GM21619 (cell line): ENCODE results near the gene UNC45A.
"Not testable (repeated sequence)": the region's sequence is repeated elsewhere in the genome, so short reads cannot be mapped to it uniquely, and the experiment has no call there.

Source experiments
- ATAC-seq: cut with Tn5 transposase; IDR thresholded peaks from one replicate; pipeline ENCODE4 v1.9.1; 2021; ENCODE audit not compliant: unreplicated experiment

The UNC45A gene

DNA sequence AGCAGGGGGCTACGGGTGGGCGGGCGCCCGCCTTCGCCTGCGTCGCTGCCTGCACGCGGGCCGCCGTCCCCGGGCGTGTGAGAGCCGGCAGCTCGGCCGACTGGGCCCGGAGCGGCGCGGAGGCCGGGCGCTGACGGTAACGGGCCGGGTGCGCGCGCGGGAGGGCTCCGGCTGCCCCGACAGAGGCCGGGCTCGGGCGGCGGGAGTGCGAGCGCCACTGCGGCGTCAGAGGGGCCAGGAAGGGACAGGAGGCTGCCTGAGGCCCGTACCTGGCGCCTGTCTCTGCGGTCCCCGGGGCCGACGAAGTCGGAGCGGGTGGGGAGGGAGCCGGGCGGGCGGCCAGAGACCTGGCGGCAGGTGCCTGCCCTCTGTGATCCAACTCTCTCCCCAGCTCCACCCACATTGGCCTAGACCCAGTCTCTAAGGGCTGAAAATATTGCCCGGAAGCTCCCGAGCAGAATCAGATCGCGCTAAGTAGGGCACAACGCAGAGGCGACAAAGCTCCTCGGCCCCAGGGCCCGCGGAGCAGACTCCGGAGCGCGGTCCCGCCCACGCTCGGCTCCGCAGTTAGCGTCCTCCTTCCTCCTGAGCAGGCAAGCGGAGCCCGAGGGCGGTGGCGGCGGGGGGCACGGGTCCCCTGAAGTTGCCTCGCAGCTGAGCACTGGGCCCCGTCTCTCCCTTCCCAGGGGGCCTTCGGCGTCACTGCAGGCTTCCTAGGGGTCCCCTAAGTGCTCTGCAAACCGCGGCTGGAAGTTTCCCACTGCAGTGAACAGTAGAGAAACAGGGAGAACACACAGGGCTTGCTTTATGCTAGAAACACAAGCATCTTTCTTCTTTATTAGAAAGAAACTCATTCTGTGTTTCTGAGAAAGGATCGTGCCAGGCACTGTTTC is 32.0 kb upstream of the UNC45A start, which contains the start of gene MAN2A2:
Gene MAN2A2, plus strand, starts transcription at position 463 of the 893 bp plus-strand sequence. CDS start 906 bp downstream, outside the sequence.
- ATAC-seq, result peak; percentile 51

DNA sequence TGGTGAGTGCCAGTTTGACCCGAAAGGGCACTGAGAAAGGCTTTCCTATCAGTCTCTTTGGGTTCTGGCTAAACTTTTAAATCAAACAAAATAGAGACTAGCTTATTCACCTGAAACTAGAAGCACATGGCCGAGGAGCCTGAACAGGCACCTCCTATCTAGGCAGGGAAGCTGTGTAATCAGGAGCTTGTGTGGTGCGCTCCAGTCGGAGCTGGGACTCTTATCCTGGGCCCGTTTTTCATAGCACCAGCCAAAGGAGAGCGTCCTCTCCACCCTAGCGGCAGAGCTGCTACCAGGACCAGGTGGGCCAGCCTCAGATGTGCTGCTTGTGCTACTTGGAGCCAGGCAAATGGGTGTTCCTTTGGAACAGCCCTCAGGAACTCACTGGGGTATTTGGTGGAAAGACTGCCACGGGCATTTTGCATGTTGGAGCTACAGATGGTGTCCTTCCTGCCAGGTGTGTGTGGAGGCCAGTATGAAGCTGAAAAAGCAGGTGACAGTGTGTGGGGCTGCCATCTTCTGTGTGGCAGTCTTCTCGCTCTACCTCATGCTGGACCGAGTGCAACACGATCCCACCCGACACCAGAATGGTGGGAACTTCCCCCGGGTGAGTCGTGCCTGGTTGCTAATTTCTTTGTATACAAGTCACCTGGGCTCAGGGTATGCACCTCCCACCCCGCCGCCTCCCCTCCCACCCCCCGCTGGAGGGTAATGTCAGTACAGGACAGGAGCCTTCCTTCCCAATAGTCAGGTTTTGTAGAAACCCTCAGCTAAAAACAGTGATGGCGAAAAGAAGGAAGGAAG is 31.1 kb upstream of the UNC45A start:
- no peak for ATAC-seq

DNA sequence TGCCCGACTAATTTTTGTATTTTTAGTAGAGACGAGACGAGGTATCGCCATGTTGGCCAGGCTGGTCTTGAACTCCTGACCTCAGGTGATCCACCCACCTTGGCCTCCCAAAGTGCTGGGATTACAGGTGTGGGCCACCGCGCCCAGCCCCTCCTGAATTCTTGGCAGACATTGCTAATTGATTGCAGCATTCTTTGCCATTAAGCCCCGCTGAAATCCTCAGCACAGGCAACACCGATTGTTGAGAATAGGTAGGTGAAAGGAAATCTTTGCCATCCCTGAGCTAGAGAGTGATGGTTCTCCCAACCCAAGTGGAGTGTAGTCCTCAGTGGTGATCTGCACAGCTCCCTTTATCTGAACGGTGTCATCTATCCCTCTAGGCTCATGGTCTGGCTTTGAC is 30.3 kb upstream of the UNC45A start:
- ATAC-seq, result no peak

DNA sequence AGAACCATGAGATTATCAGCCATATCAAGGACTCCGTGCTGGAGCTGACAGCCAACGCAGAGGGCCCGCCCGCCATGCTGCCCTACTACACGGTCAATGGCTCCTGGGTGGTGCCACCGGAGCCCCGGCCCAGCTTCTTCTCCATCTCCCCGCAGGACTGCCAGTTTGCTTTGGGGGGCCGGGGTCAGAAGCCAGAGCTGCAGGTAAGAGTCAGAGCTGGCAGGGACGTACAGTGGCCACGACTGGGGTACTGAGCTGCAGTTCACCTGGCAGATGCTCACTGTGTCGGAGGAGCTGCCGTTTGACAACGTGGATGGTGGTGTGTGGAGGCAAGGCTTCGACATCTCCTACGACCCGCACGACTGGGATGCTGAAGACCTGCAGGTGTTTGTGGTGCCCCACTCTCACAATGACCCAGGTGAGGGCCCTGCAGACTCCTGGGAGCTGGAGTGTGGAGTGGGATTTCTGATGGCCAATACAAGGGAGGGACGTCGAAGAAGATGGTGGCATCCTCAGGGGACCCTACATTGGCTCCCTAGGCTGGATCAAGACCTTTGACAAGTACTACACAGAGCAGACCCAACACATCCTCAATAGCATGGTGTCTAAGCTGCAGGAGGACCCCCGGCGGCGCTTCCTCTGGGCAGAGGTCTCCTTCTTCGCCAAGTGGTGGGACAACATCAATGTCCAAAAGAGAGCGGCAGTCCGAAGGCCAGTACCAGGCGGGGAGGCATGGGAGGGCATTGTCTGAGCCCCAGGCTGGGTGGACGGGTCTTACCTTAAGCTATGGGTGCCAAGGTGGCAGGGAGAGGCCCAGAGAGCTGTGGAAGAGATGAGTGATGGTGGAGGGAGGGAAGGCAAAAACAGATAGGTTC is 29.5 kb upstream of the UNC45A start:
- no peak for ATAC-seq

DNA sequence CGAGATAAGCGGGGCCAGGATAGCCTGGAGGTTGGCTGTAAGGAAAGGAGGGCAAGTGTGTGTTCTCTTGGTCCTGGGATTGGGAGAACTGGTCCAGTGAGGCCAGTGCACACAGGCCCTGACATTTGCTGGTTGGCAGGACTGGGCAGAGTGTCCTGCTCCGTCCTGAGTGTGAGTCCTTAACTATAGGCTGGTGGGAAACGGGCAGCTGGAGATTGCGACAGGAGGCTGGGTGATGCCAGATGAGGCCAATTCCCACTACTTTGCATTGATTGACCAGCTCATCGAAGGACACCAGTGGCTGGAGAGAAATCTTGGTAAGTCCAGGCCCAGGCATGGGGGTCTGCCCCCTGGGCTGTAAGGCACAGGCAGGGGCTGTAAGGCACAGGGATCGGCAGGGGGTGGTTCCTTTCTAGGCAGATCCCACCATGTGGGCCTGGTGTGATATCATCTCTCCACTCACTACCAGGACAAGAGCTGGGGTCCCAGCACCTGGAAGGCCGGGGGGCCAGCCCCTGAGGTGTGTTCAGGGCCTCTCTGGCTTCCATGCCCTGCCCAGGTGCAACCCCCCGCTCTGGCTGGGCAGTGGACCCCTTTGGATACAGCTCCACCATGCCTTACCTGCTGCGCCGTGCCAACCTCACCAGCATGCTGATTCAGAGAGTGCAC is 28.8 kb upstream of the UNC45A start:
- no peak for ATAC-seq

DNA sequence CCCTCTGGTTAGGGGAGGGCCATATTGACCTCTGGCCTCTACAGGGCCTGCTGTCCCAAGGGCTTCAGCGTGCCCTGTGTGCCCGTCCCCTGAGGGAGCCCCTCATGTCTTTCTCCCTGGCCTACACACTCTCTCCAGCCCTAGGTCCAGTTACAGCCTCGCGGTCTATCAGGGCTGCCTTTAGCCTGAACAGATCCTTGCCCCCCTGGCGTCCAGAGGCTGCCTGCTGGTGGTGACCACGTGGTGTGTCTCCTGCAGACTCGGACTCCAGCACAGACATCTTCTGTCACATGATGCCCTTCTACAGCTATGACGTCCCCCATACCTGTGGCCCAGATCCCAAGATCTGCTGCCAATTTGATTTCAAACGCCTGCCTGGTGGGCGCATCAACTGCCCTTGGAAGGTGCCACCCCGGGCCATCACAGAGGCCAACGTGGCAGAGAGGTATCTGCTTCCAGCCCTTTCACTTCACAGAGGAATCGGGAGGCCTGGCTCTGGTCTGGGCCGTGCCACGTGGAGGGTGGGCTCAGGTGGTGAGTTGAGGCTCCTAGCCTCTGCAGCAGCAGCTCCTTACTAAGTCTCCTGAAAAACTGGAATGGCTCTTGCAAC is 27.9 kb upstream of the UNC45A start:
- no peak for ATAC-seq

DNA sequence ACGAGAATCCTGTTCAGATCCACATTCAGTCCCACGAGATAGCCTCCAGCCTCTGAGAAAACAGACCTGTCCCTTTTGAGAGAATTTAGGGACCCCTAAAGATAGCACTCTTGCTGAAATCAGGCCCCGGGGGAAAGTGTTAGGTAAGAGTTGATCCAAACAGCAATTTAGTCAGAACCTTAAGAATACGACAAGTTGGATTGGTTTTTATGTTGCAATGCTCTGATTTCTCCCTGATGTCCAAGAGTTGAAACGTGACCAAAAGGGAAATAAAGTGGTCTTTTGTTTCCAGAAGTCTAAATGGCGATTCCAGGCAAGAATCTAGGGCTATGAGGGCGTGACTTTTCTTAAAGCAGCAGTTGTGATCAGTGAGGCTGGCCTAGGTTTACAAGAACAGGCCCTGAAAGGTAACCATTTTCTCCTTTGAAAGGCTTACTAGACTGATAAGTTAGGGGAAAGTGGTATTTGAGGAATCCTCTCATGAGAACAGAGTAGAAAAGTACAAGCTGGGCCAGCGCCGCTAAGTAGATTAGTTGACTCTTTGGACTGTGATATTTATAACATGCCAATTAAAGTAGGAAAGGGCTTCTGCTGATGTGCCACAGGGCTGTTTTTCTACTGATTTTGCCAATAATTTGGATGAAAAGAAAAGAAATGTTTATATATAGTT is 27.1 kb upstream of the UNC45A start:
- ATAC-seq, result no peak

DNA sequence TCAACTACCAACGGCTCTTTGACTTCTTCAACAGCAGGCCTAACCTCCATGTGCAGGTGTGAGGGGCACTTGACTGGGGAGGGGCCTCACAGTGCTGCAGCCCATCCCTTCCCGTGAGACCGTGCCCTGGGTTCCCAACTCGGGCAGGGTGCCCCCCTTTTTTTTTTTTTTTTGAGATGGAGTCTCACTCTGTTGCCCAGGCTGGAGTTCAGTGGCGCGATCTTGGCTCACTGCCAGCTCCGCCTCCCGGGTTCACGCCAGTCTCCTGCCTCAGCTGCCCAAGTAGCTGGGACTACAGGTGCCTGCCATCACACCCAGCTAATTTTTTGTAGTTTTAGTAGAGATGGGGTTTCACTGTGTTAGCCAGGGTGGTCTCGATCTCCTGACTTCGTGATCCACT is 25.6 kb upstream of the UNC45A start:
- ATAC-seq, result not testable (repeated sequence)

DNA sequence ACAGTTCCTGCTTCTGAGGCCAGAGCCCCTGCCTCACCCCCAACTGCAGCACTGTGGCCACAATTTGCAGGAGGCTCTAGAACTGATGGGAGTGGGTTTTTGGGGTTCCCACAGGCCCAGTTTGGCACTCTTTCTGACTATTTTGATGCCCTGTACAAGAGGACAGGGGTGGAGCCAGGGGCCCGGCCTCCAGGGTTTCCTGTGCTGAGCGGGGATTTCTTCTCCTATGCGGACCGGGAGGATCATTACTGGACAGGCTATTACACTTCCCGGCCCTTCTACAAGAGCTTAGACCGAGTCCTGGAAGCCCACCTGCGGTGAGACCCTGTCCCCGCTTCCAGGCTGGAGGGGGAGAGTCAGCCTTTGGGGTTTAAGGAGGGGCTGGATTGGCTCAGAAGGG is 25.1 kb upstream of the UNC45A start:
- ATAC-seq, result no peak

DNA sequence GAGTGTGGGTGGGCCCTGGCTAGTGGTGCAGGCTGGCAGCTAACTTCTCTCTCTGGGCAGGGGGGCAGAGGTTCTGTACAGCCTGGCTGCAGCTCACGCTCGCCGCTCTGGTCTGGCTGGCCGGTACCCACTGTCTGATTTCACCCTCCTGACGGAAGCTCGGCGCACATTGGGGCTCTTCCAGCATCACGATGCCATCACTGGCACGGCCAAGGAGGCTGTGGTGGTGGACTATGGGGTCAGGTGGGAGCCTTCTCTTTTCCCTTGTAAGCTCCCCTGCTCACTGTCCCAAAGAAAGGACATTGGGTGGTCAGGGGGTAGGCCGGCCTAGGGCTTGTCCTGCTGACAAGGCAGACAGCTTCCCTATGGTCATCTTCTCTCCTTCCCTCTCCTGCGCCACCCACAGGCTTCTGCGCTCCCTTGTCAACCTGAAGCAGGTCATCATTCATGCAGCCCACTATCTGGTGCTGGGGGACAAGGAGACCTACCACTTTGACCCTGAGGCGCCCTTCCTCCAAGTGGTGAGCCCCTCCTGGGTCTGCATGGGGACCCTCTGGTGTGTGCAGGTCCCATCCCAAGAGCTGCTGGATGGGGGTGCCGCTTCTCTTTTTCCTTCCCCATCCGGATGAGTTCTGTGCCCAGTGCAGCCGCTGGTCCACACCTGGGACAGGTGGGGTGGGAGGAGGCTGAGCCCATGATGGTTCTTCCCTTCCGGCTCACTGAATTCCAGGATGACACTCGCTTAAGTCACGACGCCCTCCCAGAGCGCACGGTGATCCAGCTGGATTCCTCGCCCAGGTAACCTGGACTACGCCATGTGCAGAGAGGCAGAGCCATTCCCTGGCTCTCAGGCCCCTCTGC is 24.4 kb upstream of the UNC45A start:
- ATAC-seq, result no peak

DNA sequence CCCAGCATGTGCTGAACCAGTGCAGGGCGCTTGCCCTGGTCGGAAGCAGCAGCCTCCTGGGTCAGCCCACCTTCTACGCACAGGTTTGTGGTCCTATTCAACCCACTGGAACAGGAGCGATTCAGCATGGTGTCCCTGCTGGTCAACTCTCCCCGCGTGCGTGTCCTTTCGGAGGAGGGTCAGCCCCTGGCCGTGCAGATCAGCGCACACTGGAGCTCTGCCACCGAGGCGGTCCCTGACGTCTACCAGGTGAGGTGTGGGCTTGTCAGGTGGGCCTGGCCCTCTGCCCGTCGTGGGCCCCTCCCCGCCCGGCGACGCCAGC is 23.8 kb upstream of the UNC45A start:
- ATAC-seq, result no peak

DNA sequence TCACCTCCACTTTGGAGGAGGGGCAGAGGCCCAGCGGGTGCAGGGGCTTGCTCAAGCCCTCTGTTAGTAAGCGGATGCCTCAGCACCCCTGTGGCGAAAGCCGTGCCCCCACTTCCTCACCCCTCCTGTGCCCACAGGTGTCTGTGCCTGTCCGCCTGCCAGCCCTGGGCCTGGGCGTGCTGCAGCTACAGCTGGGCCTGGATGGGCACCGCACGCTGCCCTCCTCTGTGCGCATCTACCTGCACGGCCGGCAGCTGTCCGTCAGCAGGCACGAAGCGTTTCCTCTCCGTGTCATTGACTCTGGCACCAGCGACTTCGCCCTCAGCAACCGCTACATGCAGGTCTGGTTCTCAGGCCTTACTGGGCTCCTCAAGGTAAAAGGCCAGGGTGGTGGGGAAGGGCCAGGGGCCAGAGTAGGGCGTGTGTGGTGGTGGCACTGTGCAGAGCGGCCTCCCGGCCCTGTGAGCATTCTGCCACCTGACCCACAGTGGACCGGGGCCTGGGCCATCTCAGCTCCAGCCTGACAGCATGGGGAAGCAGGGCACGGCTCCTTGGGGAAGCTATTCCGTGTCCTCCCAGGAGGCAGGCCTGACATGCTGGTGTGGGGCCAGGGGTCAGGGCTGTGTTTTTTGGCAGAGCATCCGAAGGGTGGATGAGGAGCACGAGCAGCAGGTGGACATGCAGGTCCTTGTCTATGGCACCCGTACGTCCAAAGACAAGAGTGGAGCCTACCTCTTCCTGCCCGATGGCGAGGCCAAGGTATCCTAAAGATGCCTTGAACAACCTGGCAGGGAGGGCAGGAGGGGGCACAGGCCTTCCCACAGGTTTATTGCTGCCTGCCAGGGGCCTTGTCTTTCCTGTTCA is 22.9 kb upstream of the UNC45A start:
- no peak for ATAC-seq

DNA sequence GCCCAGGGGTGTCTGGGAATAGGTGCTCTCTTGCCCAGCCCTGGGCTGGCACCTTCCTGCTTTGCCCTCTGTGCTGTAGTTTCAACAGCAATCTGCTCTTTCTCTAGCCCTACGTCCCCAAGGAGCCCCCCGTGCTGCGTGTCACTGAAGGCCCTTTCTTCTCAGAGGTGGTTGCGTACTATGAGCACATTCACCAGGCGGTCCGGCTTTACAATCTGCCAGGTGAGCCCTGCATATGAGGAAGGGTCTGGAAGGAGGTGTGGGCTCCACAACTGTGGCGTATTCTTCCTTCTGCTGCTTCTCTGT is 22.4 kb upstream of the UNC45A start:
- ATAC-seq, result no peak

DNA sequence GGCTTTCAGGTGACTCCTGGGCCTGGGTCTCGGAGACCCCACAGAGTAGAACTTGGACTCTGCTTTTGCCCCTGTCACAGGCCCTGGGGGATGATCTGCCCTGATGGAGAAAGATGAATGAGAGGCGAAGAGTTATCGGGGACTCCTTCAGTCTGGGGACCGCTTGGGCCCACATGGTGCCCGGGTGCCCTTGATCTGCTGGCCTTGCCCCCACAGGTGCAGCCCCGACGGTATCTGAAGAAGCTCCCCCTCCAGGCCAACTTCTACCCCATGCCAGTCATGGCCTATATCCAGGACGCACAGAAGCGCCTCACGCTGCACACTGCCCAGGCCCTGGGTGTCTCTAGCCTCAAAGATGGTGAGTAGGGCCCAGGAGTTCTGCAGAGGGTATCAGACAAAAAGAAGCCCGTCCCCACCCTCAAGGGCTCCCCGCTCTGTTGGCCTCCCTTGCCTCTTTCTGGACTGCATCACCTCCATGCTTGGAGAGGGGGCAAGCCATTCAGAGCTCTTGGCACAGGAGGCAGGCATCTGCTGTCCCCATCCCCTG is 21.6 kb upstream of the UNC45A start:
- ATAC-seq, result no peak

DNA sequence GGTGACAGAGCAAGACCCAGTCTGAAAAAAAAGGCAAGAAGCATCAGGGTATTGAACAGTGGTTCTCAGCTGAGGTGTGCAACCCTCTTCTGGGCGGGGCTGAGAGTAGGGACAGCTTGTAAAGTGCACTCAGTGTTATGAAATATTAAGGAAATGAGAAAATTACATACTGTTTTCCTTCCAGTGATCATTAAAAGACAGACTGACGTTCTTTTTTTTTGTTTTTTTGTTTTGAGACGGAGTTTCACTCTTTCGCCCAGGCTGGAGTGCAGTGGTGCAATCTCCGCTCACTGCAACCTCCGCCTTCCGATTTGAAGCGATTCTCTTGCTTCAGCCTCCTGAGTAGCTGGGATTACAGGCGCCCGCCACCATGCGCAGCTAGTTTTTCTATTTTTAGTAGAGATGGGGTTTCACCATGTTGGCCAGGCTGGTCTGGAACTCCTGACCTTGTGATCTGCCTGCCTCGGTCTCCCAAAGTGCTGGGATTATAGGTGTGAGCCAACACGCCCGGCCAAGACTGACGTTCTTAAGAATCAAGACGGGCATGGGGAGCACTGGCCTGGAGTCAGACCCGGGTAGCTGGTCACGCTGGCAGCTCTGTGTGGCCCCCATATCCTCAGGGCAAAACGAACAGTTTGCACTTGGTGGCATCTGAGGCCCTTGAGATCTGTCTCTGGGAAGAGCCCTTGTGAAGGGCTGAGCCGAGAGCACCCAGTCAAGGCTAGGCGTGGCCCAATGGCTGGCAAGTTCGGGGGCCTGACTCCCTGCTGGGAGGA is 20.6 kb upstream of the UNC45A start:
- no peak for ATAC-seq

DNA sequence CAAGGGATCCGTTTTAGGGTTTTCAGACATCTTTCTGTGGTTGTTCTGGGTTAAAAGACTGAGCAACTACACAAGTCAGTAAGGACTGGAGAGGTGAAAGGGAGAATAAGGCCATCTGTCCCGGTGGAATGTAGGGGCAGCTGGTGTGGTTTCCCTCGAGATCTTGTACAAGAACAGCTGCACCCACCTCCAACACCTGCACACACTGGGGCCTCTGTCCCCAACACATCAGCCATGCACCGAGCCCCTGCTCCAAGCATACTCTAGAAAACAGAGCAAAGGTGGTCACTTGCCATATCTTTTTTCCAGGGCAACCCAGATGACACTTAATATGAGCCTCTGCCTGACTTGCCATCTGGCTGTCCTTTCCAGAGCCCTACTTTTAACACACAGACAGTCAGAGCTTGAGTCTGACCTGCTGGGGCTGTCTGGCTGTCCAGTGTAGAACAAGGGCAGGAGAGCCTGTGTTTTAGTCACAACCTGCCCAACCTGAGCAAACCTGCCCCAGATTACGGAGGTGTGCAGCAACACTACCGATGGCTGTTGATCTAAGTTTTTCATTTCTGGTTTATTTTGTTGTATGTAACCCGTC is 19.8 kb upstream of the UNC45A start:
- ATAC-seq, result no peak
